ENCODE data around the gene EIF3D.

EIF3D gene

GRCh38 chr22:36497910-36498665 lies 30.9 kb downstream of the EIF3D start:
- no peak for DNase-seq (ENCODE audit: low spot score)
- in situ Hi-C loops (cut with MboI; ENCODE audit: low sequenced_read_pairs, unreplicated experiment) = no loop called here
- no peak for TF ChIP-seq CTCF (IDR thresholded peaks at IDR 0.05; ENCODE audit: borderline replicate concordance, control extremely low read depth, extremely low read depth, insufficient read depth, missing control alignments)

- in situ Hi-C loops (cut with MboI; ENCODE audit: low sequenced_read_pairs, unreplicated experiment) = no loop called here
- no peak for TF ChIP-seq CTCF (IDR thresholded peaks at IDR 0.05; ENCODE audit: borderline replicate concordance, control extremely low read depth, extremely low read depth, insufficient read depth, missing control alignments)
- peak; percentile 70 for DNase-seq (ENCODE audit: low spot score)
Measured at GRCh38 chr22:36493690-36494110, 35.3 kb downstream of the EIF3D start.

GRCh38 chr22:36492109-36492508 lies 36.9 kb downstream of the EIF3D start:
- TF ChIP-seq CTCF (IDR thresholded peaks at IDR 0.05; ENCODE audit: borderline replicate concordance, control extremely low read depth, extremely low read depth, insufficient read depth, missing control alignments) = no peak
- DNase-seq (ENCODE audit: low spot score) = no peak
- in situ Hi-C loops (cut with MboI; ENCODE audit: low sequenced_read_pairs, unreplicated experiment) = no loop called here

- no peak for TF ChIP-seq CTCF (IDR thresholded peaks at IDR 0.05; ENCODE audit: borderline replicate concordance, control extremely low read depth, extremely low read depth, insufficient read depth, missing control alignments)
- in situ Hi-C loops (cut with MboI; ENCODE audit: low sequenced_read_pairs, unreplicated experiment) = no loop called here
- DNase-seq (ENCODE audit: low spot score) = no peak
Measured at GRCh38 chr22:36491155-36491554, 37.8 kb downstream of the EIF3D start.

- no peak for TF ChIP-seq CTCF (IDR thresholded peaks at IDR 0.05; ENCODE audit: borderline replicate concordance, control extremely low read depth, extremely low read depth, insufficient read depth, missing control alignments)
- in situ Hi-C loops (cut with MboI; ENCODE audit: low sequenced_read_pairs, unreplicated experiment) = no loop called here
- DNase-seq (ENCODE audit: low spot score) = no peak
Measured at GRCh38 chr22:36486619-36487384, 42.2 kb downstream of the EIF3D start.

- in situ Hi-C loops (cut with MboI; ENCODE audit: low sequenced_read_pairs, unreplicated experiment) = no loop called here
- no peak for TF ChIP-seq CTCF (IDR thresholded peaks at IDR 0.05; ENCODE audit: borderline replicate concordance, control extremely low read depth, extremely low read depth, insufficient read depth, missing control alignments)
- DNase-seq (ENCODE audit: low spot score) = peak; percentile 98
Measured at GRCh38 chr22:36481393-36482168, 47.4 kb downstream of the EIF3D start, which contains the start of gene TXN2. TSS of gene TXN2 (minus strand) at chr22:36481640. CDS start at chr22:36480837, 803 bp downstream.

Data from GM13976 (cell line).